HFF-Myc (cell line): ENCODE measurements around the gene DHX16.
"Not testable (repeated sequence)": the region's sequence is repeated elsewhere in the genome, so short reads cannot be mapped to it uniquely, and the experiment has no call there.

Source experiments
- DNase-seq: peaks from one replicate; pipeline ENCODE4 v3.0.0-alpha.2; 2011; ENCODE audit warnings: low read depth; ENCODE audit errors: extremely low read depth
- H3K4me3 ChIP-seq: replicated peaks from 2 replicates; pipeline ENCODE4 v1.5.1; 2011; ENCODE audit warnings: low read depth, mild to moderate bottlenecking, control low read depth, low read length
- TF ChIP-seq, protein P1 (sequence below): IDR thresholded peaks from 2 replicates; pipeline ENCODE4 v1.5.1; 2012; ENCODE audit warnings: mild to moderate bottlenecking, low read depth, low read length, control low read depth; ENCODE audit errors: missing control alignments

Gene DHX16

DNA sequence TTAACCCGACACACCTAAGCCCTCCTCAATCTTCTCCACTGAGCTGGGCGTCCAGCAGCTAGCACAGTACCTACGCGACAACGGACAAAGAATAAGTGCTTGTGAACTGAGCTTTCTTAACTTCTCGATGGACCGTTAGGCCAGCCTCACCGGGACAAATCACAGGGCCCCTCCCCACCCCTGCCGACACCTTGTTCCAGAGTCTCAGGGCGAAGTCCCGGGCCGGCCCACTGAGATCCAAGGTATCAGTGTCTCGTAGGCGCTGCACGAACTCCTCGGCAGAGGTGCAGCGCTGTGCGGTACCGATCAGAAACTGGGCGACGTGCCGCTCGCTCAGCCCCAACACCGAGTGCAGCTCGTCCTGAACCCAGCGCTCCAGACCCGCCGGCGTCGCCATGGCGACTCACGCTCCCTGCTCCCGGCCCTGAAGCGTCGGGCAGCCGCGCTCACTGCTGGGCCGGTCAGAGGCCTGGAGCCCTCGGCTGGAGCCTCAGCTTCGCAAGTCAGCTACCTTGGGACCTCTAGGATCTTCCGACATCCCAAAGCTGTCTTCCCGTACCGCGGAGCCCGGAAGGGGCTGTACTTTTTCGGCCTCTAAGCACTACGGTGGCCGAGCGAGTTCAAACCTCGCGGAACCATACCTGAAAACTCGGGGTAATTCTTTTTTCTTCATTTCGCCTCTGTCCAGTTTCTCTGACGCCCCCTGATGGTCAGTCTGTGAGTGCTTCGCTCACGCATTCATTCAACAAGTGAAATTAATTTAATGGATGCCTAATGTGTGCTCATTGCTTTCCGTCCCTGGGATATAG is at the start of gene DHX16:
Gene DHX16 (minus strand): TSS at position 562 of the 809 bp plus-strand sequence. CDS start 165 bp downstream, at position 397.
- peak; percentile 97 for DNase-seq
- TF ChIP-seq, protein P1, sequence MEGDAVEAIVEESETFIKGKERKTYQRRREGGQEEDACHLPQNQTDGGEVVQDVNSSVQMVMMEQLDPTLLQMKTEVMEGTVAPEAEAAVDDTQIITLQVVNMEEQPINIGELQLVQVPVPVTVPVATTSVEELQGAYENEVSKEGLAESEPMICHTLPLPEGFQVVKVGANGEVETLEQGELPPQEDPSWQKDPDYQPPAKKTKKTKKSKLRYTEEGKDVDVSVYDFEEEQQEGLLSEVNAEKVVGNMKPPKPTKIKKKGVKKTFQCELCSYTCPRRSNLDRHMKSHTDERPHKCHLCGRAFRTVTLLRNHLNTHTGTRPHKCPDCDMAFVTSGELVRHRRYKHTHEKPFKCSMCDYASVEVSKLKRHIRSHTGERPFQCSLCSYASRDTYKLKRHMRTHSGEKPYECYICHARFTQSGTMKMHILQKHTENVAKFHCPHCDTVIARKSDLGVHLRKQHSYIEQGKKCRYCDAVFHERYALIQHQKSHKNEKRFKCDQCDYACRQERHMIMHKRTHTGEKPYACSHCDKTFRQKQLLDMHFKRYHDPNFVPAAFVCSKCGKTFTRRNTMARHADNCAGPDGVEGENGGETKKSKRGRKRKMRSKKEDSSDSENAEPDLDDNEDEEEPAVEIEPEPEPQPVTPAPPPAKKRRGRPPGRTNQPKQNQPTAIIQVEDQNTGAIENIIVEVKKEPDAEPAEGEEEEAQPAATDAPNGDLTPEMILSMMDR = peak; percentile 92
- peak within 1 kb of the TSS; percentile 98 for H3K4me3 ChIP-seq

DNA sequence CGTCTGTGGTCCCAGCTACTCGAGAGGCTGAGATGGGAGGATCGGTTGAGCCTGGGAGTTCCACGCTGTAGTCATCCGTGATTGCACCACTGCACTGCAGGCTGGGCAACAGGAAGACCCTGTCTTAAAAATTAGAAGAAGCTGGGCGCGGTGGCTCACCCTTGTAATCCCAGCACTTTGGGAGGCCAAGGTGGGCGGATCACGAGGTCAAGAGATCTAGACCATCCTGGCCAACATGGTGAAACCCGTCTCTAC is 49.1 kb upstream of the DHX16 start:
- peak overlapping the region; percentile 98 for H3K4me3 ChIP-seq
- not testable (repeated sequence) for DNase-seq

DNA sequence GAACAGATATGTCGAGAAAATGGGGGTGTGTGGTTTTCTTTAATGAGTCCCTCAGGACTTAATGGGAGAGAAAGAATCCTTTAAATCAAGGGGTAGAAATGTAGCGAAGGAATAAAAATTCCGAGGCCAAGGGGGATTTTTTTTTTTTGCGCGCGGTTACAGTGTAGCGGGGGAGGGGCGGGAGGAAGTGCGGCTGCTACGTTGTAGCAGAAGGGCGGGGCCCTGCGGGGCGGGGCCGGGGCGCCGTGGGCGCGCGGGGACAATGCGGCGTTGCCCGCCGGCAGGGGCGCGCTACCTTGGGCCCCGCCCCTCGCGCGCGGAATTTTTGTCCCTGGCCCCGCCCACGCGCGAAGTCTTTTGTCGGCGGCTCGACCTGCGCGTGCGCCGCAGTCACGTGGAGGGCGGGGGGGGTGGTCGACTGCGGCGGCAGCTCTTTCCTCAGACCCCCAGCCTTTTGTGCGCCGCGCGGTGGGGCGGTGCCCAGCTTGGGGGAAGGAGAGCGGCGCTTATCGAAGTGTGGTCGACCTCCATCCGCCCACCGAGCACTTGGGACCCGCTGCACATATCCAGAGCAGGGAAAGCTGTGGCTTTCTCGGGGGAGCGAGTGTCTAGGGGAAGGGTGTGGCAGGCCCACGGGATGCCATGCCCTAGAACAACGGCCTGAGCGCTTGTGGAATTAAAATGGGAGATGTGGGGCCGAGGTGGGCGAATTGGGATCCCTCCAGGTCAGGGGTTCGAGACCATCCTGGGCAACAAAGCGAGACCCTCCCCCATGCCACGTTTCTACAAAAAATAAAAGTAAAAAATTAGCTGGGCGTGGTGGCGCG is 48.6 kb upstream of the DHX16 start:
- H3K4me3 ChIP-seq = peak overlapping the region; percentile 98
- no peak for DNase-seq
- TF ChIP-seq, protein P1 = peak; percentile 17

DNA sequence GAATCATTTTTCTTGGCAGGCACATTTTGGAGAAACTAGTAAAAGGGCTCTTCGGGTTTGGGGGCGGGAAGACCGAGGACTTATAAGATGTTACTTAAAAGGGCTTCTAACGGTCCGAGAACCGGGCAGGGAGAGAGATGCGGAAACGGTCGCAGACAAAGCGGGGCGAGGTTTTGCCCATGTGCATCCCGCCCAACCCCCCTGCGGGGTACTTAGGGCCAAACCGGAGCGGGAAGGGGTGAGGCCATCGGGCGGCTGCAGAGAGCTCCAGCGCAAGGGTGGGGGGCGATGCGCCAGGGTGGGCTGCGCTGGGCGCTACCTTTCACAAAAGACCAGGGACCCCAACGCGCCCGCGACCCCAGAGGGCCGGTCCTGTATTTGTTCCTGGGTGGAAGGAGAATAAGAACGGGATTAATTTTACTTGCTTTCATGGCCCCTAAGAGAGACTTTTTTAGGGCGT is 48.0 kb upstream of the DHX16 start:
- TF ChIP-seq, protein P1 = no peak
- DNase-seq = no peak
- peak overlapping the region; percentile 98 for H3K4me3 ChIP-seq

DNA sequence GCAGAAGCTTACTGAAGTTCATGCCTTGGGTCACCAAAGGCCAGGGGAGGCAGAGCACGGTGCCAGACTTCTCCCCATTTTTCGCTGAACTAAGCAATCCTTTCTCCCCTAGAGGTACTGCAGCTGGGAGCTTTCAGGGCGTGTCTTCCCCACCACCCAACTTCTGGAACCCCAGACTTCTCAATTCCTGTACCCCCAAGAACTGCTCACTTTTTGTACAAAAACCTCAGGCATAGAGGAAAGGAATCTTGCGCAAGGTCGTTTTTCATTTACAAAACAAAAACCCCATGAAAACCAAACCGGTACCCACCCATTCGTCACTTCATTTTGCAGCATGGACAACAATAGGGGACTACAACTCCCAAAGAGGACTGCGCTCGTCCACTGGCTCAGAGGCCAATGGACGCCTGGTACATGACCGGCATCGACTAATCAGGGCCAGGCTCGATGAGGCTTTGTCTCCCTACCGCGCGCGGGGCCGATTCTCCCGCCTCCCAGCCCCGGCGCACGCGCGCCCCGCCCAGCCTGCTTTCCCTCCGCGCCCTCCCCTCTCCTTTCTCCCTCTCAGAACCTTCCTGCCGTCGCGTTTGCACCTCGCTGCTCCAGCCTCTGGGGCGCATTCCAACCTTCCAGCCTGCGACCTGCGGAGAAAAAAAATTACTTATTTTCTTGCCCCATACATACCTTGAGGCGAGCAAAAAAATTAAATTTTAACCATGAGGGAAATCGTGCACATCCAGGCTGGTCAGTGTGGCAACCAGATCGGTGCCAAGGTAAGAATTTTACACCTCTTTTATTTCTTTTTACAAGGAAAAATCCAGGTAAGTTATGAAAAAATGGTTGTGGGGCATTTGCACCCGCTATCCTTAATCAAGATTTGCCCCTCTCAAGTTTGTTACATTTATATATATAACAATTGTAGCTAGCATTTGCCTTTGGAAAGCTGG is 47.3 kb upstream of the DHX16 start, which contains the start of gene TUBB:
Gene TUBB (plus strand): TSS at position 562 of the 947 bp plus-strand sequence. CDS start 155 bp downstream, at position 717.
- TF ChIP-seq, protein P1 = no peak
- DNase-seq = peak; percentile 97

DNA sequence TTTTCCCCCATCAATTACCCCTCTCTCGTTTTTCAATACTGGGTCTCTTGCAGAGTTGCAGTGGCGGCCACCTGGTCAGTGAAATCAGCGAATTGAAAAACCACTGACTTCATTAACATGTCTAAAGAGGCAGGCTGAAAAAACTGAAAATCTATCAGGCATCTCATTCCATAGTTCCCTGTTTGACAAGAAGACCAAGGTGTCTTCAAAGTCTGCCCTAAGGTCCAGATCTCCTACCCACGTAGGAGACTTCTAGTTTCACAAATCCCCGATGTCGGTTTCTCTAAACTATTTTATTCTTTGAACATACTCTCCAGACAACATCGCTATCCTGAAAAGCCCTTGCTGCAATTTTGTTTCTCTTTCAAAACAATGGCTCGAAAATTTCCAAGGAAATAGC is 46.5 kb upstream of the DHX16 start:
- TF ChIP-seq, protein P1 = no peak
- DNase-seq = no peak
- peak overlapping the region; percentile 98 for H3K4me3 ChIP-seq

More for the DNA sequence above, 47.3 kb upstream of the DHX16 start, which contains the start of gene TUBB:
- peak within 1 kb of the TSS; percentile 98 for H3K4me3 ChIP-seq

DNA sequence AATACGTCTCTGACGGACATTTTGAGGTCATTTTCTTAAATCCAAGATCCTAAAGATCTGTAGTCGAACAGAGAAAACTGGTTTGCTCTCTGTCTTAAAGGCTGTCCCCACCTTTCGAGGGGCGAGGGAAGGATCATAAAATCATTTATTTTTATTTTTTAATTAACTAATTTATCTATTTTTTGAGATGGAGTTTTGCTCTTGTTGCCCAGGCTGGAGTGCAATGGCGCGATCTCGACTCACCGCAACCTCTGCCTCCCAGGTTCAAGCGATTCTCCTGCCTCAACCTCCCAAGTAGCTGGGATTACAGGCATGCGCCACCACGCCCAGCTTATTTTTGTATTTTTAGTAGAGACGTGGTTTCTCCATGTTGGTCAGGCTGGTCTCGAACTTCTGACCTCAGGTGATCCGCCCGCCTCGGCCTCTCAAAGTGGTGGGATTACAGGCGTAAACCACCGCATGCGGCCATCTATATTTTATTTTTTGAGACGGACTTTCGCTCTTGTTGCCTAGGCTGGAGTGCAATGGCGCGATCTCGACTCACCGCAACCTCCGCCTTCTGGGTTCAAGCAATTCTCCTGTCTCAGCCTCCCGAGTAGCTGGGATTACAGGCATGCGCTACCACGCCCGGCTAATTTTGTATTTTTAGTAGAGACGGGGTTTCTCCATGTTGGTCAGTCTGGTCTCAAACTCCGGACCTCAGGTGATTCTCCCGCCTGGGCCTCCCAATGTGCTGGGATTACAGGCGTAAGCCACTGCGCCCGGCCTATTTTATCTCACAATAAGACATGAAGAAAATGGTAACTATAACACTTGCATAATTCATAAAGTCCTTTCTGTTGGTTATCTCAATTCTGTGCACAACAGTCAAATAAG is 45.3 kb upstream of the DHX16 start:
- peak overlapping the region; percentile 38 for H3K4me3 ChIP-seq
- DNase-seq = not testable (repeated sequence)
